OCI-LY1 (cell line): ENCODE measurements around the gene MAN2B1.

Source experiments
- H2AFZ ChIP-seq: fragments of 200-600 bp; sonication (generic), shearing (Covaris generic); 2 replicates; pipeline ENCODE4 v1.6.0; 2014; ENCODE audit warnings: antibody characterized with exemption, mild to moderate bottlenecking, low read length
- H3F3A ChIP-seq: fragments of 200-600 bp; sonication (generic), shearing (Covaris generic); 2 replicates; pipeline ENCODE4 v1.6.0; 2014; ENCODE audit warnings: mild to moderate bottlenecking, antibody characterized with exemption, low read length, moderate library complexity; ENCODE audit not compliant: insufficient read depth
- H3K27ac ChIP-seq: fragments of 200-600 bp; sonication (generic); 2 replicates; pipeline ENCODE4 v1.5.1; 2014; ENCODE audit warnings: low read length, mixed run types, mild to moderate bottlenecking, low read depth; ENCODE audit not compliant: poor library complexity, severe bottlenecking
- H3K27me3 ChIP-seq: fragments of 200-600 bp; sonication (generic); 2 replicates; pipeline ENCODE4 v1.6.0; 2014; ENCODE audit warnings: antibody characterized with exemption, mild to moderate bottlenecking, low read length, moderate library complexity; ENCODE audit not compliant: insufficient read depth
- H3K36me3 ChIP-seq: fragments of 200-600 bp; sonication (generic); 2 replicates; pipeline ENCODE4 v1.6.1; 2014; ENCODE audit warnings: mild to moderate bottlenecking, antibody characterized with exemption, low read length, moderate library complexity, mixed read lengths; ENCODE audit not compliant: insufficient read depth
- H3K4me1 ChIP-seq: fragments of 200-600 bp; sonication (generic); 2 replicates; pipeline ENCODE4 v1.5.1; 2014; ENCODE audit warnings: mild to moderate bottlenecking, low read length, moderate library complexity; ENCODE audit not compliant: insufficient read depth, severe bottlenecking
- H3K4me2 ChIP-seq: fragments of 200-600 bp; sonication (generic), shearing (Covaris generic); 2 replicates; pipeline ENCODE4 v1.6.1; 2014; ENCODE audit warnings: low read length
- H3K4me3 ChIP-seq: fragments of 200-600 bp; sonication (generic); 2 replicates; pipeline ENCODE4 v1.5.1; 2014; ENCODE audit warnings: low read length, low read depth, mild to moderate bottlenecking, mixed read lengths; ENCODE audit not compliant: poor library complexity, severe bottlenecking
- H3K79me2 ChIP-seq: fragments of 200-600 bp; shearing (Covaris generic); 2 replicates; pipeline ENCODE4 v1.6.1; 2016; ENCODE audit warnings: mixed run types, low read length, mixed read lengths; ENCODE audit not compliant: insufficient read depth
- H3K9ac ChIP-seq: fragments of 200-600 bp; sonication (generic), shearing (Covaris generic); 2 replicates; pipeline ENCODE4 v1.6.1; 2014; ENCODE audit warnings: mild to moderate bottlenecking, low read length, mixed read lengths
- H3K9me2 ChIP-seq: fragments of 200-600 bp; sonication (generic), shearing (Covaris generic); 2 replicates; pipeline ENCODE4 v1.6.1; 2014; ENCODE audit warnings: low read depth, mild to moderate bottlenecking, low read length, mixed read lengths
- H3K9me3 ChIP-seq: fragments of 200-600 bp; shearing (Covaris generic); 2 replicates; pipeline ENCODE4 v1.6.1; 2014; ENCODE audit warnings: low read length, mixed read lengths
- H4K20me1 ChIP-seq: fragments of 200-600 bp; sonication (generic), shearing (Covaris generic); 2 replicates; pipeline ENCODE4 v1.6.0; 2016; ENCODE audit warnings: mild to moderate bottlenecking, low read length; ENCODE audit not compliant: insufficient read depth
- CTCF ChIP-seq: fragments of 200-600 bp; sonication (generic), shearing (Covaris generic); IDR thresholded peaks from 2 replicates; pipeline ENCODE4 v1.5.1; 2017; ENCODE audit warnings: mild to moderate bottlenecking, antibody characterized with exemption, low read length, moderate library complexity, mixed read lengths
- EZH2 ChIP-seq: fragments of 200-600 bp; sonication (generic), shearing (Covaris generic); IDR thresholded peaks from 2 replicates; pipeline ENCODE4 v1.8.0; 2017; ENCODE audit warnings: borderline replicate concordance, mixed run types, mild to moderate bottlenecking, antibody characterized with exemption, low read length, moderate library complexity, mixed read lengths

Gene MAN2B1

DNA sequence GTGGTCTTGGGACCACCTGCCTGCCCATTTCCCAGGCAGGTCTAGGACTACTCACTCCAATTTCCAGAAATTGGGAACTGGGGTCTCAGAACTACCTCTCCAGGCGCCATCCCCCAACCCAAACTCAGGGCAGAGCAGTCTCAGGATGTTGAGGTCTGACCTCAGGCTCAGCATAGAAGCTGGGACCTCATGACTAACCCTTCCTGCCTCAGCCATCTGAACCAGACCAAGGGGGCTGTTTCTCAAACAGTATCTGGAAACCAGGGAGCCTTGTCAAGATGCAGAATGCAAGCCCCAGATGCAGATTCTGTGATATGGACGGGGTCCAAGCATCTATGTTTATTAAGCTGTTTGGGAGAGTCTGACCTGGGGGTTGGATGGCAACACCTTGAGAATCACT is 28.6 kb upstream of the MAN2B1 start:
- peak overlapping the region; percentile 72; the same call in 1 of the 2 replicates for H3K9ac ChIP-seq
- no peaks in the 10 kb centered on the region for H3K9me2 ChIP-seq
- H3K36me3 ChIP-seq = peaks cover 19% of the 10 kb centered on the region; the same call in 1 of the 2 replicates
- H3K79me2 ChIP-seq = no peaks in the 10 kb centered on the region
- peaks cover 7% of the 10 kb centered on the region; the same call in 1 of the 2 replicates for H3F3A ChIP-seq
- peaks cover 20% of the 10 kb centered on the region for H3K4me1 ChIP-seq
- no peak overlapping the region for H2AFZ ChIP-seq
- H3K27ac ChIP-seq = no peak overlapping the region
- TF ChIP-seq EZH2 (no peak), CTCF (no peak)
- peak overlapping the region; percentile 80 for H3K4me3 ChIP-seq
- H3K27me3 ChIP-seq = no peaks in the 10 kb centered on the region
- peak overlapping the region; percentile 89; the same call in 1 of the 2 replicates for H3K4me2 ChIP-seq
- no peaks in the 10 kb centered on the region for H4K20me1 ChIP-seq
- no peaks in the 10 kb centered on the region for H3K9me3 ChIP-seq

DNA sequence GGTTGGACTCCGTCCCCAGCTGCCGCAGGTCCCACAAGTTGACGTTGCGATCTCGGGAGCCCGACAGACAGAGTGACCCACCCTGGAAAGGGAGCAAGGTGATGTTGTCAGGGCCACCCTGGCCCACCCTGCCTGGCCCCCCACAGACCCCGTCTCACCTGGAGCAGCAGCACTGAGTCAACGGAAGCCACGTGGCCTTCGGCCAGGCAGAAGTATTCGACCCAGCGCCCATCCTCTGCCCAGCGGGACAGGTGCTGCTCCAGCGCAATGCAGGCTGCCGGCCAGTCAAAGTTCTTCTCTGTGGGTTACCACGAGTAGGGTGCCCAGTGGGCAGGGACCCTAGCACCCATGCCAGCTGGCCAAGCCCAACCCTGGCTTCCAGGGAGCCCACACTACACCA is 28.1 kb upstream of the MAN2B1 start:
- Histone ChIP-seq H3K27me3 (no peaks in the 10 kb centered on the region), H3K27ac (no peak overlapping the region), H3K9me3 (no peaks in the 10 kb centered on the region), H3K9ac (no peak overlapping the region), H3K36me3 (peaks cover 15% of the 10 kb centered on the region; the same call in 1 of the 2 replicates), H3K4me3 (no peak overlapping the region), H3K9me2 (no peaks in the 10 kb centered on the region), H4K20me1 (no peaks in the 10 kb centered on the region), H3F3A (peaks cover 7% of the 10 kb centered on the region; the same call in 1 of the 2 replicates), H3K79me2 (no peaks in the 10 kb centered on the region), H3K4me2 (no peak overlapping the region), H2AFZ (no peak overlapping the region), H3K4me1 (peaks cover 20% of the 10 kb centered on the region)
- TF ChIP-seq EZH2 (no peak), CTCF (no peak)

GRCh38 chr19:12692960-12693359 is 26.4 kb upstream of the MAN2B1 start:
- H3K27me3 ChIP-seq = no peaks in the 10 kb centered on the region
- no peak overlapping the region for H3K27ac ChIP-seq
- no peaks in the 10 kb centered on the region for H4K20me1 ChIP-seq
- no peak overlapping the region for H3K9ac ChIP-seq
- H3K4me3 ChIP-seq = no peak overlapping the region
- H3K9me2 ChIP-seq = no peaks in the 10 kb centered on the region
- H3K4me2 ChIP-seq = no peak overlapping the region
- H3F3A ChIP-seq = peaks cover 7% of the 10 kb centered on the region; the same call in 1 of the 2 replicates
- TF ChIP-seq CTCF (no peak), EZH2 (no peak)
- peaks cover 3% of the 10 kb centered on the region; the same call in 1 of the 2 replicates for H3K36me3 ChIP-seq
- H3K79me2 ChIP-seq = no peaks in the 10 kb centered on the region
- peaks cover 20% of the 10 kb centered on the region for H3K4me1 ChIP-seq
- no peaks in the 10 kb centered on the region for H3K9me3 ChIP-seq
- no peak overlapping the region for H2AFZ ChIP-seq
